NCI-H1048 (cell line): Measurements from ENCODE around the gene KATNBL1.
"Not testable (repeated sequence)": the region's sequence is repeated elsewhere in the genome, so short reads cannot be mapped to it uniquely, and the experiment has no call there.

Experiments used
- DNase-seq: peaks from one replicate; lab custom pipeline; 2025; lab: John Stamatoyannopoulos, UW

Gene KATNBL1

DNA sequence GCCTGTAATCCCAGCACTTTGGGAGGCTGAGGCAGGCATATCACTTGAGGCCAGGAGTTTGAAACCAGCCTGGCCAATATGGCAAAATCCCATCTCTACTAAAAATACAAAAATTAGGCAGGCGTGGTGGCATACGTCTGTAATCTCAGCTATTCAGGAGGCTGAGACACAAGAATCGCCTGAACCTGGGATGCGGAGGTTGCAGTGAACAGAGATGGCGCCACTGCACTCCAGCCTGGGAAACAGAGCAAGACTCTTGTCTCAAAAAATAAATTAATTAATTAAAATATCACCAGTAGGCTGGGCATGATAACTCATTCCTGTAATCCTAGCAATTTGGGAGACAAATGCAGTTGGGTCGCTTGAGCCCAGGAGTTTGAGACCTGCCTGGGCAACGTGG lies 16.6 kb downstream of the KATNBL1 start:
- not testable (repeated sequence) for DNase-seq

DNA sequence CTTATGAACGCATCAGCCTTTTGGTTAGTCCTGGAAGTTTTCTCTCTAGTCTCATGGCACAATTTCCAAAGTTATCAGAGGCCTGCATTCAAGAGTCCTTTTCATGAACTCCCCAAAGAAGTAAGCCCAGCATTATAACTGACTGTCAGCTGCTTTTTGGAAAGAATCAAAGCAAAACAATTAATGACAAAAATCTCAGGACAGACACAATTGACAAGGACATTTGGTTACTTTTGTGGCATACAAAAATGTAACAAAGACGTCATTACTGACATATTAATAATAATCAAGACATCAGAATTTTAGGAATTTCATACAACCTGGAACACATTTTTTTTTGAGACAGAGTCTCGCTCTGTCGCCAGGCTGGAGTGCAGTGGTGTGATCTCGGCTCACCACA lies 21.2 kb downstream of the KATNBL1 start:
- DNase-seq, result no peak

DNA sequence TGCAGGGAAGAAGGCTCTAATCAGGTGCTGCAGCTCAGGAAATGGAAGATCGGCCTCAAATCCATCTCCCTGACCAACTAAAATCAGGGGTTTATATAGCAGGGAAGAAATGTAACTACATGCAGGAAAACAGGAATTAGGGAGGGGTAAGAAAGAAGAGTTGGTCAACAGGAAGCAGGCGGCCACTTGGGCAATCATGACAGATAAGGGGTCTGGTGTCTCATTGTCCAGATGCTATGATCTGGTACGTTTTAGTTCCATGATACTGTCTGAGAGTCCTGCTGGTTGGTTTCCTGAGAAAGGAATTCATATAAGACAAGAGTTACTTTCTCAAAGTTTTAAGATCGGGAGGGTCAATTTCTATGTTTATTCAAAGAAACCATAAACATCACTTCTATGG lies 24.2 kb downstream of the KATNBL1 start:
- no peak for DNase-seq

DNA sequence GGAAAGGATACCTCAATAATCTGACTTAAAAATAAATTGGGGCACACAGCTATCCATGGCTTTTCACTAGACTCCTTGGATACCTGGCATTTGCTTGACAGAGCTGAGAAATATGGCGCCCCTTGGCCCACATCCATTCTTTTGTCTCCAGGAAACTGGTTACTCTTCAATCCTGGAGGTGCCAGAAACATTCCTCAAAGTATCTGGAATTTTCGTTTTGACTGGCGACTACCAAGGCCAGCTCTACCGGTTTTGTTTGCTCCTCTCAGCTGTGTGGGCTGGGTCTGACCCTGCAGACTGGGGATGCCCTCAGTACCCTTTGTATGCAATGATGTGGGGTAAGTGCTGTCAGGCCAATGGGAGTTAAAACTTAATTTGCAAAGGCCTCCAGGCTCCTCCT lies 27.0 kb downstream of the KATNBL1 start:
- DNase-seq, result no peak

DNA sequence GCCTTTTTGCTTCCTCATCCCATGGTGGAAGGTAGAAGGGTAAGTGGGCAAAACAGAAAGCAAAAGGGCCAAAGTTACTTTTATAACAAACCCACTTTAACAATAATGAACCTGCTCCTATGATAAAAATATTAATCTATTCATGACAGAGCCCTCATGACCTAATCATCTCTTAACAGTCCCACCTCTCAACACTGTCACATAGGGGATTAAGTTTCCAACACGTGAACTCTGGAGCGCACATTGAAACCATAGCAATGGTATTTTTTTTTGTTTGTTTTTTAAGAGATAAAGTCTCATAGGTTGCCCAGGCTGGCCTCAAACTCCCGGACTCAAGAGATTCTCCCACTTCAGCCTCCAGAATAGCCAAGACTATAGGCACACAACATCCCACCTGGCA lies 30.7 kb downstream of the KATNBL1 start:
- no peak for DNase-seq

DNA sequence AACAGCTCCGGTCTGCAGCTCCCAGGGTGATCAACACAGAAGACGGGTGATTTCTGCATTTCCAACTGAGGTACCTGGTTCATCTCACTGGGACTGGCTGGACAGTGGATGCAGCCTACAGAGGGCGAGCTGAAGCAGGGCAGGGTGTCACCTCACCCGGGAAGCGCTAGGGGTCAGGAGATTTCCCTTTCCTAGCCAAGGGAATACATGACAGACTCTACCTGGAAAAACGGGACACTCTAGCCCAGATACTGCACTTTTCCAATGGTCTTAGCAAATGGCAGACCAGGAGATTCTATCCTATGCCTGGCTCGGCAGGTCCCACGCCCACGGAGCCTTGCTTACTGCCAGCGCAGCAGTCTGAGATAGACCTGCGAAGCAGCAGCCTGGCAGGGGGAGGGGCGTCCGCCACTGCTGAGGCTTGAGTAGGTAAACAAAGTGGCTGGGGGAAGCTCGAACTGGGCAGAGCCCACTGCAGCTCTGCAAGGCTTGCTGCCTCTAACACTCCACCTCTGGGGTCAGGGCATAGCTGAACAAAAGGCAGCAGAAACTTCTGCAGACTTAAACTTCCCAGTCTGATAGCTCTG lies 43.8 kb downstream of the KATNBL1 start:
- not testable (repeated sequence) for DNase-seq

DNA sequence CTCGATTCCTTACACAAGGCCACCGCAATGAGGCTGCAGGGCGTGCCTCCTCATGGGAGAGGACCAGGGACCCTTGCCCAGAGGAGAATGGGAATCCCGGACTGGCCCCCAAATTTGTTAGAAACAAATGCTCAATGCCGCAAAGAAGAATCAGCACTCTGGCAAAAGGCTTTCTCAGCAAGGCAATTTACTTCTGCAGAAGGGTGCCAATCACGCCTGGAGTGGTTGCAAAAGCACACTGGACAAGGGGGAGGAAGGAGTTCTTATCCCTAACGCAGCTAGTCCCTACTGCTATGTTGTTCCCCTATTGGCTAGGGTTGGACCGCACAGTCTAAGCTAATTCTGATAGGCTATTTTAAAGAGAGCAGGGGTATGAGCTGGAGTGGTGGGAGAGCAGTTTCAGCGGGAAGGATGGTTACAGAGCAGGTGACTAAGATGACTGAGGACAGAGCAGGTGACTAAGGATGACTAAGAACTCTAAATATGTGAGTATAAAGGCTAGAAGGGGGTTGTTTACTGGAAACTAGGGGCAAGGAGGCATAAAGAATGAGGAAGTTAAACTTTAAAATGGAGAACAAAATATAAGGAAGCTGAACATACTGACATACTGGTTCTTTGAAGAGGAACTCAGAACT lies 48.5 kb downstream of the KATNBL1 start:
- no peak for DNase-seq

DNA sequence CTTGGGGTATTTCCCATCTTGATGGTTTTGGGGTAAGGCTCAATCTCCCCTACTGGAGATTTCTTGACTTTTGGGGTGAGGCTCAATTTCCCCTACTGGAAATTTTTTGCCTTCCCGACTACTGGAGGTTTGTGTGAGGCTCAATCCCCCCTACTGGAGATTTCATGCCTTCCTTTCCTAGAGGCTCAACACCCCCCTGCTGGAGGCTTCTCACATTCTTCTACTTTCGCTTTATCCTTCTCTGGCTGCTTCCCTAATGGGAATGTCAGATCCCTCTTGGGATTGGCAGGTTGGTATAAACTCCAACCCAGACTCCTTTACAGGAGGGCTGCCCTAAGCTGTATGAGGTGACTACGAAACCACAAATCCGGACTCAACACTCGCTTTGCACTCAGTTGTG lies 49.2 kb downstream of the KATNBL1 start:
- DNase-seq, result no peak

DNA sequence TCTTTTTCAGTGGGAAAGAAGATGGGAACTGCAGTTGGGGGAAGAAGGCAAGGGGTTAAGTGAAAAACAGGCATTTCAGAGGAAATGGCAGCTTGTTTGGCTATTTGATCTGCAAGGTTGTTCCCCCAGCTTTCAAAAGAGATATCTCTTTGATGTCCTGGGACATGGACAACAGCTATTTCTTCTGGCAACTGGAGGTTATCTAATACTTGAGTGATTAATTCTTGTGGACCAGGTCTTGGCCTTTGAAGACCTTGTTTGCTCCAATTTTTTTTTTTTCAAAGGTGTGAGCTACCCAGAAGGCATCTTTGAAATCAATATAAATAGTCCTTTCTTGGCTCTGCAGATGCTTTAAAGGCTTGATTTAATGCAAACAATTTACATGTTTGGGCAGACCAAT lies 51.5 kb downstream of the KATNBL1 start:
- DNase-seq, result no peak

DNA sequence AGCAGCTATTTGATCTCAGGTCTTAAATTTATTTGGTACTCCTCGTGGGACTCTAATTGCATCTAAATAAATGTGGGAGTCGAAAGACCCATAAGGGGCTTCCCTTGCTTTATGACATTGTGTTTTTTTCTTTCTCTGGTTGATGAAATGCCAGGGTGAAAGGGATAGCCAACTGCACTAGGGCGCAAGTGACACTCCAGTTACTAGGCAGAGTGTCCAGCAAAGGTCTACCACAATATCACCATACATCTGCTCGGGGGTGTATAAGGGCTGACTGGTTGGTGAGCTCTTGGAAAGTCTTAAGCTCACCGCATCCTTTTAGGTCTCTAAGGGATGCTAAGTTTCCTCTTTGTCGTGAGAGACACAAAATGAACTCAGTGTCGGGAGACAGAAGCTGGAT lies 54.0 kb downstream of the KATNBL1 start:
- no peak for DNase-seq

DNA sequence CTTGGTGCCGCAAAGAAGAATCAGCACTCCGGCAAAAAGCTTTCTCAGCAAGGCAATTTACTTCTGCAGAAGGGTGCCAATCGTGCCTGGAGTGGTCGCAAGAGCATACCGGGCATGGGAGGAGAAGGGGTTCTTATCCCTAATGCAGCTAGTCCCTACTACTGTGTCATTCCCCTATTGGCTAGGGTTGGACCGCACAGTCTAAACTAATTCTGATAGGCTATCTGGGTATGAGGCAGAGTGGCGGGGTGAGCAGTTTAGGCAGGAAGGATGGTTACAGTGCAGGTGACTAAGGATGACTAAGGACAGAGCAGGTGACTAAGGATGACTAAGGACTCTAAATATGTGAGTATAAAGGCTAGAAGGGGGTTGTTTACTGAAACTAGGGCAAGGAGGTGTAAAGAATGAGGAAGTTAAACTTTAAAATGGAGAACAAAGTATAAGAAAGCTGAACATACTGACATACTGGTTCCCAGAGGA lies 55.1 kb downstream of the KATNBL1 start:
- DNase-seq, result no peak

DNA sequence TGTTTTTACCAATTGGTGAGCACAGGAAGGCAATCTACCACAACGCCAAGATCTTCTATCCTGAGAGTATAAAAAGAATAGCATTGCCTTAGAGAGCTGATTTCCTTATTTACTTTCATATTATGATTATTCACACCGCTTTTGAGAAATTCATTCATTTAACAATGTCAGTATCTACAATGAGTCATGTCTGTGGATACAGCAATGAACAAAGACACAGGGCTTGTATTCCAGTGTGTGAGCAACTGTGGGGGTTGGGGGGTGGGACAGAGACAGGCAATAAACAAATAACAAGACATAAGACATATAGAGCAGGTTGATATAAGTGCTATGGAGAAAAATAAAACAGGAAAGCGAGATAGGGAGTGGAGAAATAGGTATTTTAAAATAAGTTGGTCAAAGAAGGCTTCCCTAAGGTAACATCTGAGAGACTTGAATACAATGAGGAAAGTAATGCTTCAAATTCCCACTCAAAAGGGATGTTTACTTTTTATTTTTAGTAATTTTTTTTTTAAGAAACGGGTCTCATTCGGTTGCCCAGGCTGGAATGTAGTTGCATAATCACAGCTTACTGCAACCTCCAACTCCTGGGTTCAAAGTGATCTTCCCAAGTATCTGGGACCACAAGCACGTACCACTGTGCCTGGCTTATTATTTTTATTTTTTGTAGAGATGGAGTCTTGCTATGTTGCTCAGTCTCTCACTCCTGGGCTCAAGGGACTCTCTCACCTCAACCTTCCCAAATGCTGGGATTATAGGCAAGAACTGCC lies 62.3 kb downstream of the KATNBL1 start:
- no peak for DNase-seq

DNA sequence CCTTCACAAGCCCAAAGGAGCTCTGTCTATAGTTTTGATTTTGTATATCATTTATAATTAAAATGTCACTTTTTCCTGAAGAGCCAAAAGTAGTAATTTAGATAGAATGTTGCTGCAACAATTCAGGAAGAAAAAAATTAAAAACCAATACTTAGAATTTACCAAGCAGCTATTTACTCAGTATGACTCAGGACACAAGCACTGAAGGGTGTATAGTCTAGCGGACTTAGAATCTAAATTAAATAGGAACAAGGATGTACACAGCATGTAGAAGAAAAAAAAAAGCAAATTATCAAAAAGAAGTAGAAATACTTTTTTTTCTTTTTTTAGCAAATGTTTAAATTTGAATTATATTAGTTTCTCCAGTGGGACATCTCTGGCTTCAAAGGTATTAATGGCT lies 76.4 kb downstream of the KATNBL1 start:
- DNase-seq, result no peak

DNA sequence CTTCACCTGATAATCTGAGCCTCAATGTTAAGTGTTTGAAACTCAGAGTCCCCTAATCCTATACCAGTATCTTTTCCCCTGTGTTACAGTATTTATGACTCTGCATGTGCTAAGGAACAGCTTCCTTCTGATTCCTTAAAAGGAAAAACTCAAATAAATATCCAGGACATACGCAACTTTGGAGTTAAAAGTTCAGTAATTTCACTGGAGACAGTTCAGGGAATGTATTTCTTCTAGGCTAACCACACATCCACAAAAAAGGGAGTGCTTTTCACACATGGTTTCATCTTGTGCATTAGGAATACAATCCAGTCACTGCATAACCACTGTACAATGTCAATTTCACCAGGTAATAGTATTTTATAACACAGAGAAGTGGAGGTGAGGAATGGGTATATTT lies 77.0 kb downstream of the KATNBL1 start:
- DNase-seq, result no peak

DNA sequence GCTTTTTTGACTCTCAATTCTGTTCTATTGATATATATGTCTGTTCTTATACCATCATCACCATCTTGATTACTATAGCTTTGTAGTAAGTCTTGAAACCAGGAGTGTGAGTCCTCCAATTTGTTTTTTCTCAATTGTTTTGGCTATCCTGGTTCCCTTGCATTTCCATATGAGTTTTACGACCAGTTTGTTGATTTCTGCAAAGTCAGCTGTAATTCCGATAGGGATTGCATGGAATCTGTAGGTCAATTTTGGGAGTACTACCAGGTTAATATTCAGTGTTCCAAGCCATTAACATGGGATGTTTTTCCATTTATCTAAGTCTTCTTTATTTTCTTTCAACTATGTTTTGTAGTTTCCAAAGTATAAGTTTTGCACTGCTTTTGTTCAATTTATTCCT lies 81.0 kb downstream of the KATNBL1 start:
- no peak for DNase-seq

DNA sequence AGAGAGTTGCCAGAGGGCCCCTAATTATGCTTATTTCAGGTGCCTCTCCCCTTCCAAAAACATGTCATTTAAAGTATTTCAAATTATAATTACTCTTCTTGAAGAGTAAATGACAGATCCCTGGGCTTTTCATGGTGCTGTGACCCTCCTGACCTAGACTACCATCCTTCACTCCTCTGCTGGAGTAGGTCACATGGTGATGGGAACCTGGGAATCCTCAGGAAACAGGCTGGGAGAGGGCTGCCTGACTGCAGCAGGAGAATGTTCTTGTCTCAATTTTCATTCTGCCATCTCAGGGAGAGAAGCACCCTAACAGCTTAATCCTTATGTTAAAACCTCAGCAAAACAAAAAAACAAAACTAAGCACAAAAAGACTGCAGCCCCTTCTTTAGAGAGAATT lies 83.4 kb downstream of the KATNBL1 start:
- DNase-seq, result no peak

DNA sequence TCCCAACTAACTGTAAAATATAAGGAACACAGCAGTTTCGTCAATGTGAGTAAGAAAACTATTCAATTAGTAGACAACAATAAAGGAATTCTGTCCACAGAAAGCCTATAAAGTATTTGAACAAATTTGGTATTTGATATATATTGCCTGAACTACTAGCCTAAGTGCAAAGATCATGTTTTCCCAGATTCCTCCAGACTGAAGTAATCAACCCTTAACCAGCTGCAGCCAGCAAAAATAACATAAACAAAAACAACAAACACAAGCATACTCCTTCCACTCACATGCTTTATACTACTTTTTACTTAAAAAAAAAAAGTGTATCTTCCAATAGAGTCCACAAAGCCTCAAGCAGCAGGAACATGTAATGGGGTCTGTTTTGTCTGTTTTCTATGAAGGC lies 84.0 kb downstream of the KATNBL1 start:
- no peak for DNase-seq

DNA sequence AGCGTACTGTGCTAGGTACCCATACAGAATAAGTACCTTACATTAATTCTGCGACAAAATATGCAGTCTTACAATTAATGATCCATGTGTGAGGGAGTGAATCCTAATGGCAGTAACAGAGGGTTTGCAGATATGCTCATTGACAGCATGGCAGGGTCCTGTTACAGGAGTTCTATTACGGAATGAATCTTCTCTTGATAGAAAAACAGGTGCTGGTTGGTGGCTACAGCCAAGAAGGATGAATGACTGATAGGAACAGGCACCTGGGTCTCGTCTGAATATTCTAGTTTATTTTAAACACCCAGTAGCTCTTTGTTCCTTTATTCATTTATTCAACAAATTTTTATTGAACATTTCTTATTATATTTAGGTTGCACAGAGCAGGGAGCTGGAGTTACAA lies 85.2 kb downstream of the KATNBL1 start:
- DNase-seq, result no peak

DNA sequence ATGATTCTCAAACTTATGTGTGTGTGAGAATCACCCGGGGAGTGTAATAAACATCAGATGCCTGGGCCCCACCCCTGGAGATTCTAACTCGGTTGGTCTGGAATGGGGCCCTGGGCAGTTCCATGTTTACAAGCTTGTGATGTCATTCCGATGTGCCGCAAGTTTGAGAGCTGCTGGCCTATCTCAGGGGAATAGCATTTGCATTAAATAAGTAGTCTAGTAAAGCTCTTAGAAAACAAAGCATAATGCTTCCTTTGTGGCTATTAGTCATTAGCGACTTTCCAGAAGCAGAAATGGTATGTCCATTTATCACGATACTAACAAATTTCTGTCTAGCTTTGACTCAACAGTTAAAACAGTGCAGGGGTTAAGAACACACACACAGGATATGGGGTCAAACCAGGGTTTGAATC lies 87.1 kb downstream of the KATNBL1 start:
- no peak for DNase-seq

DNA sequence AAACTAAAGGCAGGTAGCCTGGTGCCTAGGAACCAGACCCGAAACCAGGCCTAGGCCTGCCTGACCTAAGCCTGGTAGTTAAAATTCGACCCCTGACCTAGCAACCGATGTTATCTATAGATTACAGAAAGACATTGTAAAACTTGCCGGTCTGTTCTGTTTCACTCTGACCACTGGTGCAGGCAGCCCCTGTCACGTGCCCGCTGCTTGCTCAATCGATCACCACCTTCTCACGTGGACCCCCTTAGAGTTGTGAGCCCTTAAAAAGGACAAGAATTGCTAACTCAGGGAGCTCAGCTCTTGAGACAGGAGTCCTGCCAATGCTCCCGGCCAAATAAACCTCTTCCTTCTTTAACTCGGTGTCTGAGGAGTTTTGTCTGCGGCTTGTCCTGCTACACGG lies 88.1 kb downstream of the KATNBL1 start:
- not testable (repeated sequence) for DNase-seq

DNA sequence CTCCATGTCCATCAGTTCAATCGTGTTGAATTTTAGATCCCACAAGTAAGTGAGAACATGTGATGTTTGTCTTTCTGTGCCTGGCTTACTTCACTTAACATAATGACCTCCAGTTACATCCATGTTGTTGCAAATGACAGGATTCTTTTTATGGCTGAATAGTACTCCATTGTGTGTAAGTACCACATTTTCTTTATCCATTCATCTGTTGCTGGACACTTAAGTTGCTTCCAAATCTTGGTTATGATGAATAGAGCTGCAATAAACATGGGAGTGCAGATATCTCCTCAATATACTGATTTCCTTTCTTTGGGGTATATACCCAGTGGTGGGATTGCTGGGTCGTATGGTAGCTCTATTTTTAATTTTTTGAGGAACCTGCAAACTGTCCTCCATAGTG lies 89.5 kb downstream of the KATNBL1 start:
- DNase-seq, result not testable (repeated sequence)

DNA sequence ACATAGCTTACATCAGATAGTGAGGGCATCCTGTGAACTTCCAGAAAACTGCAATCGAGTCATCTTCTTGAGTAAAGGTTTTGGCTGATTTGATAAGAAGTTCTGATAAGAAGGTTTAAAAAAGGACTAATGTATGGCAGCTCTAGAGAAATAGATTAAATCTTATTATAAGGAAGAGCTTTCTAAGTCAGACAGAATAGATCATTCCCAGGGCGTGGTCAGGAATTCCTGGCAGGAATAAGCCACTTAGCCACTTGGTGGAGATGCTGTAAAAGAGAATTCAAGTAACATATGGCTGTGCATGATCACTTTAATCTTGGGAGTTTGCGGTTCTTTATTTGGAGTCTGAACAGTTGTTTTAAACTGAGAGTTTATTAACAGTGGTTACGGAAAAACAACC lies 90.6 kb downstream of the KATNBL1 start:
- no peak for DNase-seq

DNA sequence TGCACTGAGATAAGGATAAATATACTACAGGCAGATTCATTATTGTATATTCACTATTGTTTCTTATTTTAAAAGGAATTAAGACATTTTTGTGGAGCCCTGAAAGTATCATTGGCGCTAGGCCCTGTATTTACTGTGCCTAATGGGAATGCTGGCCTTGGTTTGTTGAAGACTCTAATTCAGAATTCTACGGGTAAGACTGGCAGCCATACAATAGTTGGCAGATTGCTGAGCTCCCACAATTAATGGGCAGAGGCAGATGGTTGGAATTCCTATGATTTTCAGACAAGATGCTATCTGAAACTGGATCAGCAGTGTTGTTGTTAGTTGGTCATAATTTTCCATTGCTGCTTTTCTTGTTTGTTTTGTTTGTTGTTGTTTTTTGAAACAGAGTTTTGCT lies 93.3 kb downstream of the KATNBL1 start:
- DNase-seq, result no peak
